K562 (cell line): ENCODE data around the gene NTRK1. TPM values are rescaled to one million over a fixed set of nuclear protein-coding genes. Genes with fewer than 3 reads are reported as not detected.

ENCODE experiments used
- RBM34 ChIP-seq: fragments of 200-400 bp; formaldehyde crosslinking; IDR thresholded peaks from 2 replicates; pipeline ENCODE4 v1.6.1; 2018; ENCODE audit warnings: low read length, borderline replicate concordance; ENCODE audit not compliant: insufficient read depth
- SMAD4 ChIP-seq: fragments of 250-450 bp; sonication (Bioruptor Pico); conservative IDR thresholded peaks from 2 replicates; pipeline ENCODE4 v1.8.0; 2021; ENCODE audit warnings: inconsistent platforms, mild to moderate bottlenecking, moderate library complexity
- polyA plus RNA-seq, 8 experiments: library from polyadenylated mRNA; depleted of rRNA in 4 of 8; stranded (reverse) in 5 of 8; unstranded in 3 of 8; fragments of >200 nt; fragmentation: Nextera tagmentation in 2 of 8; fragmentation: Illumina TruSeq in 1 of 8; extraction: Ambion mirVana in 2 of 8; extraction: Trizol in 1 of 8; gene quantifications; 2 replicates each; pipeline versions ENCODE4 v1.2.1 to v1.2.3, GENCODE V29; 2011 to 2014; ENCODE audit warnings: inconsistent platforms in 1 of 8, missing spikeins in 1 of 8
- total RNA-seq, 7 experiments: library from RNA; depleted of rRNA in 6 of 7; stranded (reverse); fragments of >200 nt in 6 of 7; fragmentation: Illumina TruSeq in 2 of 7; extraction: Trizol in 2 of 7; gene quantifications; 2 replicates each; pipeline versions ENCODE4 v1.2.1 to v1.2.3, GENCODE V29; 2011 to 2021; ENCODE audit warnings: low replicate concordance in 1 of 7
- TF ChIP-seq, protein P1 (sequence below): fragments of 200-600 bp; sonication (generic); IDR thresholded peaks from one replicate; pipeline ENCODE4 v1.6.1; 2012; ENCODE audit warnings: mild to moderate bottlenecking, low read depth, low read length, inconsistent platforms
- TF ChIP-seq, protein P2 (sequence below): sonication (generic); formaldehyde crosslinking; IDR thresholded peaks from 2 replicates; pipeline ENCODE4 v1.8.0; 2022; ENCODE audit warnings: missing genetic modification reagents, mild to moderate bottlenecking, moderate library complexity, borderline replicate concordance
- TF ChIP-seq, protein P3 (sequence below): fragments of 450-650 bp; IDR thresholded peaks from 2 replicates; pipeline ENCODE4 v1.6.1; 2016; ENCODE audit warnings: borderline replicate concordance
- TF ChIP-seq, protein P4 (sequence below): fragments of 250-450 bp; sonication (Bioruptor Pico); IDR thresholded peaks from 2 replicates; pipeline ENCODE4 v1.4.0; 2020
- TF ChIP-seq, protein P5 (sequence below), 2 experiments: fragments of 200-800 bp in 1 of 2; sonication (Bioruptor generic) in 1 of 2; sonication (generic) in 1 of 2; formaldehyde crosslinking in 1 of 2; IDR thresholded peaks in 1 of 2; conservative IDR thresholded peaks in 1 of 2; 2 replicates each; pipeline versions ENCODE4 v1.5.0 to v1.6.1; 2016 to 2020; ENCODE audit warnings: missing compliant biosample characterization in 1 of 2, missing genetic modification characterization in 1 of 2, missing genetic modification reagents in 1 of 2

The NTRK1 gene
- total and polyA plus RNA-seq, 9 of the 15 experiments (the other 6 are each of a cell fraction or from before 2014, with no cell fraction given): 0.46 to 30.0 (median 7.9) TPM

DNA sequence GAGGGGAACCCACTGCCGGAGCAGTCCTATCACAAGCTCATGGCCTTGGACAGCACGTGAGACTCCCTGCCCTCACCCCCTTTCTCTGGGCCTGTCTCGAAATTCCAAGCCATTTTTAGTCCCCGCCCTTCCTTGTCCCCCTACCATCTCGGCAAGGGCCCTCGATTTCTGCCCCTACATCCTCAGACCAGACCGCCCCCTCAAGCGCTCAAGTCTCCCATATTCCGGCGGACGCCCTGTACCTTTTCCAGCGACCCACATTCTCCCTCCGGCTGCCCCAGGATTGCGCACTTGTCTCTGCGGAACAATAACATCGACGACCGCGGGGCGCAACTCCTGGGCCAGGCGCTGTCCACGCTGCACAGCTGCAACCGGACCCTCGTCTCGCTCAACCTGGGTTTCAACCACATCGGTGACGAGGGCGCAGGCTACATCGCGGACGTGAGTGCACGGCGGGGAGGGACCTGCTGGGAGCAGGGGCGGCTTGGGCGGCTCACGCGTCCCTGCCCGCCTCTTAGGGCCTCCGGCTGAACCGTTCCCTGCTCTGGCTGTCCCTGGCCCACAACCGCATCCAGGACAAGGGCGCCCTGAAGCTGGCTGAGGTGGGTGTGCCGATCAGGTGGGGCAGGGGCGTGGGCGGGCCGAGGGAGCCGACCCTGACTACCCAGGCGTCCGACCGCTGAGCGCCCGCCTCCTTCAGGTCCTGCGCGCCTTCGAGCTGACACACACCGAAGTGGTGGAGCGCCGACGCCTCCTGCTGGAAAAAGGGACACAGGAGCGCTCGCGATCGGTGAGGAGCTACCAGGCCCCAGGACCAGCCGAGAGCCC, 66.8 kb downstream of the NTRK1 start (continued):
- TF ChIP-seq, protein P1, sequence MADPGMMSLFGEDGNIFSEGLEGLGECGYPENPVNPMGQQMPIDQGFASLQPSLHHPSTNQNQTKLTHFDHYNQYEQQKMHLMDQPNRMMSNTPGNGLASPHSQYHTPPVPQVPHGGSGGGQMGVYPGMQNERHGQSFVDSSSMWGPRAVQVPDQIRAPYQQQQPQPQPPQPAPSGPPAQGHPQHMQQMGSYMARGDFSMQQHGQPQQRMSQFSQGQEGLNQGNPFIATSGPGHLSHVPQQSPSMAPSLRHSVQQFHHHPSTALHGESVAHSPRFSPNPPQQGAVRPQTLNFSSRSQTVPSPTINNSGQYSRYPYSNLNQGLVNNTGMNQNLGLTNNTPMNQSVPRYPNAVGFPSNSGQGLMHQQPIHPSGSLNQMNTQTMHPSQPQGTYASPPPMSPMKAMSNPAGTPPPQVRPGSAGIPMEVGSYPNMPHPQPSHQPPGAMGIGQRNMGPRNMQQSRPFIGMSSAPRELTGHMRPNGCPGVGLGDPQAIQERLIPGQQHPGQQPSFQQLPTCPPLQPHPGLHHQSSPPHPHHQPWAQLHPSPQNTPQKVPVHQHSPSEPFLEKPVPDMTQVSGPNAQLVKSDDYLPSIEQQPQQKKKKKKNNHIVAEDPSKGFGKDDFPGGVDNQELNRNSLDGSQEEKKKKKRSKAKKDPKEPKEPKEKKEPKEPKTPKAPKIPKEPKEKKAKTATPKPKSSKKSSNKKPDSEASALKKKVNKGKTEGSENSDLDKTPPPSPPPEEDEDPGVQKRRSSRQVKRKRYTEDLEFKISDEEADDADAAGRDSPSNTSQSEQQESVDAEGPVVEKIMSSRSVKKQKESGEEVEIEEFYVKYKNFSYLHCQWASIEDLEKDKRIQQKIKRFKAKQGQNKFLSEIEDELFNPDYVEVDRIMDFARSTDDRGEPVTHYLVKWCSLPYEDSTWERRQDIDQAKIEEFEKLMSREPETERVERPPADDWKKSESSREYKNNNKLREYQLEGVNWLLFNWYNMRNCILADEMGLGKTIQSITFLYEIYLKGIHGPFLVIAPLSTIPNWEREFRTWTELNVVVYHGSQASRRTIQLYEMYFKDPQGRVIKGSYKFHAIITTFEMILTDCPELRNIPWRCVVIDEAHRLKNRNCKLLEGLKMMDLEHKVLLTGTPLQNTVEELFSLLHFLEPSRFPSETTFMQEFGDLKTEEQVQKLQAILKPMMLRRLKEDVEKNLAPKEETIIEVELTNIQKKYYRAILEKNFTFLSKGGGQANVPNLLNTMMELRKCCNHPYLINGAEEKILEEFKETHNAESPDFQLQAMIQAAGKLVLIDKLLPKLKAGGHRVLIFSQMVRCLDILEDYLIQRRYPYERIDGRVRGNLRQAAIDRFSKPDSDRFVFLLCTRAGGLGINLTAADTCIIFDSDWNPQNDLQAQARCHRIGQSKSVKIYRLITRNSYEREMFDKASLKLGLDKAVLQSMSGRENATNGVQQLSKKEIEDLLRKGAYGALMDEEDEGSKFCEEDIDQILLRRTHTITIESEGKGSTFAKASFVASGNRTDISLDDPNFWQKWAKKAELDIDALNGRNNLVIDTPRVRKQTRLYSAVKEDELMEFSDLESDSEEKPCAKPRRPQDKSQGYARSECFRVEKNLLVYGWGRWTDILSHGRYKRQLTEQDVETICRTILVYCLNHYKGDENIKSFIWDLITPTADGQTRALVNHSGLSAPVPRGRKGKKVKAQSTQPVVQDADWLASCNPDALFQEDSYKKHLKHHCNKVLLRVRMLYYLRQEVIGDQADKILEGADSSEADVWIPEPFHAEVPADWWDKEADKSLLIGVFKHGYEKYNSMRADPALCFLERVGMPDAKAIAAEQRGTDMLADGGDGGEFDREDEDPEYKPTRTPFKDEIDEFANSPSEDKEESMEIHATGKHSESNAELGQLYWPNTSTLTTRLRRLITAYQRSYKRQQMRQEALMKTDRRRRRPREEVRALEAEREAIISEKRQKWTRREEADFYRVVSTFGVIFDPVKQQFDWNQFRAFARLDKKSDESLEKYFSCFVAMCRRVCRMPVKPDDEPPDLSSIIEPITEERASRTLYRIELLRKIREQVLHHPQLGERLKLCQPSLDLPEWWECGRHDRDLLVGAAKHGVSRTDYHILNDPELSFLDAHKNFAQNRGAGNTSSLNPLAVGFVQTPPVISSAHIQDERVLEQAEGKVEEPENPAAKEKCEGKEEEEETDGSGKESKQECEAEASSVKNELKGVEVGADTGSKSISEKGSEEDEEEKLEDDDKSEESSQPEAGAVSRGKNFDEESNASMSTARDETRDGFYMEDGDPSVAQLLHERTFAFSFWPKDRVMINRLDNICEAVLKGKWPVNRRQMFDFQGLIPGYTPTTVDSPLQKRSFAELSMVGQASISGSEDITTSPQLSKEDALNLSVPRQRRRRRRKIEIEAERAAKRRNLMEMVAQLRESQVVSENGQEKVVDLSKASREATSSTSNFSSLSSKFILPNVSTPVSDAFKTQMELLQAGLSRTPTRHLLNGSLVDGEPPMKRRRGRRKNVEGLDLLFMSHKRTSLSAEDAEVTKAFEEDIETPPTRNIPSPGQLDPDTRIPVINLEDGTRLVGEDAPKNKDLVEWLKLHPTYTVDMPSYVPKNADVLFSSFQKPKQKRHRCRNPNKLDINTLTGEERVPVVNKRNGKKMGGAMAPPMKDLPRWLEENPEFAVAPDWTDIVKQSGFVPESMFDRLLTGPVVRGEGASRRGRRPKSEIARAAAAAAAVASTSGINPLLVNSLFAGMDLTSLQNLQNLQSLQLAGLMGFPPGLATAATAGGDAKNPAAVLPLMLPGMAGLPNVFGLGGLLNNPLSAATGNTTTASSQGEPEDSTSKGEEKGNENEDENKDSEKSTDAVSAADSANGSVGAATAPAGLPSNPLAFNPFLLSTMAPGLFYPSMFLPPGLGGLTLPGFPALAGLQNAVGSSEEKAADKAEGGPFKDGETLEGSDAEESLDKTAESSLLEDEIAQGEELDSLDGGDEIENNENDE: no peak
- TF ChIP-seq, protein P2, sequence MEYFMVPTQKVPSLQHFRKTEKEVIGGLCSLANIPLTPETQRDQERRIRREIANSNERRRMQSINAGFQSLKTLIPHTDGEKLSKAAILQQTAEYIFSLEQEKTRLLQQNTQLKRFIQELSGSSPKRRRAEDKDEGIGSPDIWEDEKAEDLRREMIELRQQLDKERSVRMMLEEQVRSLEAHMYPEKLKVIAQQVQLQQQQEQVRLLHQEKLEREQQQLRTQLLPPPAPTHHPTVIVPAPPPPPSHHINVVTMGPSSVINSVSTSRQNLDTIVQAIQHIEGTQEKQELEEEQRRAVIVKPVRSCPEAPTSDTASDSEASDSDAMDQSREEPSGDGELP (CRISPR knock-in tag): peak; percentile 57; the same call in 1 of the 2 replicates
- TF ChIP-seq, protein P3, sequence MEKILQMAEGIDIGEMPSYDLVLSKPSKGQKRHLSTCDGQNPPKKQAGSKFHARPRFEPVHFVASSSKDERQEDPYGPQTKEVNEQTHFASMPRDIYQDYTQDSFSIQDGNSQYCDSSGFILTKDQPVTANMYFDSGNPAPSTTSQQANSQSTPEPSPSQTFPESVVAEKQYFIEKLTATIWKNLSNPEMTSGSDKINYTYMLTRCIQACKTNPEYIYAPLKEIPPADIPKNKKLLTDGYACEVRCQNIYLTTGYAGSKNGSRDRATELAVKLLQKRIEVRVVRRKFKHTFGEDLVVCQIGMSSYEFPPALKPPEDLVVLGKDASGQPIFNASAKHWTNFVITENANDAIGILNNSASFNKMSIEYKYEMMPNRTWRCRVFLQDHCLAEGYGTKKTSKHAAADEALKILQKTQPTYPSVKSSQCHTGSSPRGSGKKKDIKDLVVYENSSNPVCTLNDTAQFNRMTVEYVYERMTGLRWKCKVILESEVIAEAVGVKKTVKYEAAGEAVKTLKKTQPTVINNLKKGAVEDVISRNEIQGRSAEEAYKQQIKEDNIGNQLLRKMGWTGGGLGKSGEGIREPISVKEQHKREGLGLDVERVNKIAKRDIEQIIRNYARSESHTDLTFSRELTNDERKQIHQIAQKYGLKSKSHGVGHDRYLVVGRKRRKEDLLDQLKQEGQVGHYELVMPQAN: no peak
- TF ChIP-seq RBM34: no peak
- TF ChIP-seq, protein P4, sequence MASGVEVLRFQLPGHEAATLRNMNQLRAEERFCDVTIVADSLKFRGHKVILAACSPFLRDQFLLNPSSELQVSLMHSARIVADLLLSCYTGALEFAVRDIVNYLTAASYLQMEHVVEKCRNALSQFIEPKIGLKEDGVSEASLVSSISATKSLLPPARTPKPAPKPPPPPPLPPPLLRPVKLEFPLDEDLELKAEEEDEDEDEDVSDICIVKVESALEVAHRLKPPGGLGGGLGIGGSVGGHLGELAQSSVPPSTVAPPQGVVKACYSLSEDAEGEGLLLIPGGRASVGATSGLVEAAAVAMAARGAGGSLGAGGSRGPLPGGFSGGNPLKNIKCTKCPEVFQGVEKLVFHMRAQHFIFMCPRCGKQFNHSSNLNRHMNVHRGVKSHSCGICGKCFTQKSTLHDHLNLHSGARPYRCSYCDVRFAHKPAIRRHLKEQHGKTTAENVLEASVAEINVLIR: no peak
- TF ChIP-seq, protein P5, sequence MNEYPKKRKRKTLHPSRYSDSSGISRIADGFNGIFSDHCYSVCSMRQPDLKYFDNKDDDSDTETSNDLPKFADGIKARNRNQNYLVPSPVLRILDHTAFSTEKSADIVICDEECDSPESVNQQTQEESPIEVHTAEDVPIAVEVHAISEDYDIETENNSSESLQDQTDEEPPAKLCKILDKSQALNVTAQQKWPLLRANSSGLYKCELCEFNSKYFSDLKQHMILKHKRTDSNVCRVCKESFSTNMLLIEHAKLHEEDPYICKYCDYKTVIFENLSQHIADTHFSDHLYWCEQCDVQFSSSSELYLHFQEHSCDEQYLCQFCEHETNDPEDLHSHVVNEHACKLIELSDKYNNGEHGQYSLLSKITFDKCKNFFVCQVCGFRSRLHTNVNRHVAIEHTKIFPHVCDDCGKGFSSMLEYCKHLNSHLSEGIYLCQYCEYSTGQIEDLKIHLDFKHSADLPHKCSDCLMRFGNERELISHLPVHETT (CRISPR knock-in tag; conservative IDR thresholded peaks at IDR 0.05 in 1 of 2, IDR thresholded peaks at IDR 0.05 in 1 of 2): no peak
- TF ChIP-seq SMAD4 (CRISPR knock-in tag): no peak
